Subcutaneous adipose tissue (tissue), 4 donors: ENCODE data around the gene STAB2. TPM values are rescaled to one million over a fixed set of nuclear protein-coding genes. Genes with fewer than 3 reads are reported as not detected.

Experiments used
- CTCF ChIP-seq: fragments of 450-650 bp; IDR thresholded peaks from one replicate; pipeline ENCODE4 v1.5.1; 2016; ENCODE audit warnings: low read depth, mild to moderate bottlenecking, control low read depth, antibody characterized with exemption, moderate library complexity
- total RNA-seq, 4 donors: library from RNA; depleted of rRNA; stranded (reverse); fragments of >200 nt; gene quantifications; one replicate each; pipeline ENCODE4 v1.1.0, GENCODE V29; 2016

The STAB2 gene
- total RNA-seq, 4 donors from 2014 or later, result under 0.01 to 1.5 (median 0.16) TPM; not detected in 1

- TF ChIP-seq CTCF, result no peak
Observed at GRCh38 chr12:103778781-103779180, 191.7 kb downstream of the STAB2 start.

GRCh38 chr12:103779410-103780092 is 192.5 kb downstream of the STAB2 start:
- TF ChIP-seq CTCF, result no peak

GRCh38 chr12:103780093-103780440 is 193.0 kb downstream of the STAB2 start:
- TF ChIP-seq CTCF, result no peak

DNA sequence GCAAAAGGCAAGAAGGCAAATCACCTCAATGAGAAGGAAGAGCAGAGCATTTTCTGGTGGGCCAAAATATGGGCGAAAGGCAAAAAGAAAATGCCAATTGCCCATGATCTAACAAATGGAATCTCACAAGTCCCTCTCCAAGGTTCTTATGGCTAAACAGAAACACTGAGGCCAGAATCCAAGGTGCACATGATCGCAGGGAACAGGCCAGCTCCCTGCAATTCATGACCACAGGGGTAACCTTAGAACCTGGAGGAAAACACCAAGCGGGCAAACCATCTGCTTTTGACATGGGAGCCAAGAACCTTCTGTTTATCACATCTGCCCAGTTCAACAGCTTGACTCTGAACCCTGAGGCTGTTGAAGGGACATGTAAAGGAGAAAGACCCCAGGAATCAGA is 193.9 kb downstream of the STAB2 start:
- TF ChIP-seq CTCF, result no peak

DNA sequence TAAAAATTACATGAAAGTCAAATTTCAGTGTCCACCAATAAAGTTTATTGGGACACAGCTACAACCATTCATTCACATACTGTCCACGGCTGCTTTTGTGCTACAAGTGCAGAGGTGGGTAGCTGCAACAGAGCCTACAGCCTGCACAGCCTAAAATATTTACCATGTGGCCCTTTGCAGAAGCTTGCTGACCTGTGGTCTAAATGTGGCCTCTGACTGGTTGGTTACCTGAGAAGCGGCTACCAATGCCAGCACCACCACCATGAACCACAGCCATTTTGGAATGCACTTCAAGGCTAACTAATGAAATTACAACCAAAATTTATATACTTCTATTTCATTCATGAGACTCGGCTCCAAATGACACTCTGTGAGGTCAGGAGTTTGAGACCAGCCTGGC is 195.3 kb downstream of the STAB2 start:
- TF ChIP-seq CTCF, result no peak

DNA sequence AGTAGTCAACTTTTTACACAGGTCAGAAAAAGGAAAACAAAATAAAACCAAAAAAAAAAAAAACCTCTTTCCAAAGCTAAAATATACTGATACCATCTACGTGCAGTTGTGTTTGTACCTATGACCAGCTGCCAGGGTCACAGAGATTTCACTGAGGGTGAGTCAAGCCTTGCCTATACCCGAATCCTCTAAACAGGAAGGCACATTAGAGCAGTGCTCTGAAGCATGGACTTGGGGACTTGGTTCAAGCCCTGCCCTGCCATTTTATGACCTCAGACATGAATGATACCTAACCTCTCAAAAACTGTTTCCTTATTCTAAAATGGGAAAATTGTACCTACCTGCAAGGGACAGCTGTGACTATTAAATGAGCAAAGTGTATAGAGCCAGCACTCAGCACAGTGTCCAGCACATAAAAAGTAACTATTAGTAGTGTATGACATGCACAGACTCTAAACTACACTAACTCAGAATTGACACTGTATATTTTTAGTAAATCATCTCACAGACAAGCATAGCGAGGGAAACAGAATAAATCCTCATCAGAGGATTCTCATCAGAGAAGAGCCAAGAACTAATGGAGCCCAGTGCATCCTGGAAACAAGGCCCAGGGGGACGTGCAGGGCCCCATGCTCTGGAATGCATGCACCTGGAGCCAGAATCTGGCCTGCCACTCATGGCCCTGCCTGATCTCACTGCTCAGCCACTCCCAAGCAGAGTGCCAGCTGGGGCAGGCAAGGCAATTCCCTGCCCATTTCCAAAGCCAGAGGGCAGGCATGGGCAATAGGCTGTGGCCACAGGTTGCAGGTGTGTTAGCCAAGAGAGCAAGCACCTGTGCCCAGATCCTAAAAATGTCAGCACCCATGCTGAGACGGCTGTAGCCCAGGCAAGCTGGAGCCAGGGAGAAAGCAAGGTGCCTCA is 196.9 kb downstream of the STAB2 start:
- no peak for TF ChIP-seq CTCF

DNA sequence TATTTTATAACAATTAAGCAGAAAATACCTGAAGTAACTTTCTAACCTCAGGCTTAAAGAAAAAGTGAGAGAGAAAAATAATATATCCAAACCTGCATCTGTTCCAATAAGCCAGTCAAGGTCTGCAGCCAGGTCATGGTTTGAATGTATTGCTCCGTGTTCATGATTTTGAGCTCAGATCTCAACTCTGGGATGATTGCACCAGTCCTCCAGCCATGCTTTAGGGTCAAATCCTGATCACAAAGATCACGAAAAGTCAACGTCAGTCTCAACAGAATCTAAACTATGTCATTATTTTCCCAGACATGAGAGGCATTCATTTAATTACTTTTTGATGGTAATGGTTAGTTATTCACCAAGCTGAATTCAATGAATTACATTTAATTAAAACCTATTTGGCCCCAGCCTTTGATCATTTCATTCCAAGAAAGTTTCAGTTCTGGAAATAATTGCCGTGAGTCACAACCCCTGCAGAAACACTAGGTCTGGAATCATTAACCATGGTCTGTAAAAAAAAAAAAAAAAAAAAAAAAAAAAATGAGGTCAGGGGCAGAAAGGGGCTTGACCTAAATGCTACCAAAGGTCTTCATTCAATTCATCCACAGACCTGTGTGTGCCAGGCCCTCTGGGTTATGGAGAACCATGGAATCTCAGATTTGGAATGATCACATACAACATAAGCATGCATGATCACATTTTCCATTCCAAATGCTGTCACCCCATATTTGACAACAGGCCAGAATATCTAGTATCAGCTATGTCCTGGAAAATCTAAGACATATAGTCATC is 198.4 kb downstream of the STAB2 start:
- TF ChIP-seq CTCF, result no peak
